NCI-H1105 (cell line): ENCODE measurements around the gene CLIC6.

Source experiments
- DNase-seq: peaks from one replicate; lab custom pipeline; 2025; lab: John Stamatoyannopoulos, UW

The CLIC6 gene

GRCh38 chr21:34668803-34669148 is at the start of gene CLIC6:
Gene CLIC6 (plus strand): TSS chr21:34668994. CDS start chr21:34669389, 395 bp downstream.
- no peak for DNase-seq

- no peak for DNase-seq
Observed at GRCh38 chr21:34619841-34620665, 48.7 kb upstream of the CLIC6 start.

GRCh38 chr21:34621434-34622350 is 47.1 kb upstream of the CLIC6 start:
- no peak for DNase-seq

- DNase-seq = no peak
Observed at GRCh38 chr21:34623516-34623915, 45.3 kb upstream of the CLIC6 start.

- no peak for DNase-seq
Observed at GRCh38 chr21:34625030-34625593, 43.7 kb upstream of the CLIC6 start.

- DNase-seq = no peak
Observed at GRCh38 chr21:34626131-34626530, 42.7 kb upstream of the CLIC6 start.

GRCh38 chr21:34630536-34631143 is 38.2 kb upstream of the CLIC6 start:
- peak; percentile 51 for DNase-seq

- no peak for DNase-seq
Observed at GRCh38 chr21:34632498-34632897, 36.3 kb upstream of the CLIC6 start.

GRCh38 chr21:34635307-34635706 is 33.5 kb upstream of the CLIC6 start:
- DNase-seq = no peak

- DNase-seq = no peak
Observed at GRCh38 chr21:34636961-34637360, 31.8 kb upstream of the CLIC6 start.

GRCh38 chr21:34639250-34639649 is 29.5 kb upstream of the CLIC6 start:
- DNase-seq = no peak

- no peak for DNase-seq
Observed at GRCh38 chr21:34639882-34640788, 28.7 kb upstream of the CLIC6 start.

- DNase-seq = no peak
Observed at GRCh38 chr21:34640858-34641257, 27.9 kb upstream of the CLIC6 start.

- DNase-seq = no peak
Observed at GRCh38 chr21:34642211-34643075, 26.4 kb upstream of the CLIC6 start.

GRCh38 chr21:34644825-34645224 is 24.0 kb upstream of the CLIC6 start:
- no peak for DNase-seq

- no peak for DNase-seq
Observed at GRCh38 chr21:34647555-34647954, 21.2 kb upstream of the CLIC6 start.

GRCh38 chr21:34648739-34649297 is 20.0 kb upstream of the CLIC6 start:
- no peak for DNase-seq

- no peak for DNase-seq
Observed at GRCh38 chr21:34649400-34649799, 19.4 kb upstream of the CLIC6 start.

GRCh38 chr21:34650861-34651431 is 17.8 kb upstream of the CLIC6 start:
- DNase-seq = no peak

GRCh38 chr21:34651642-34652041 is 17.2 kb upstream of the CLIC6 start:
- no peak for DNase-seq
